HG02885 (cell line): ENCODE results near the gene PRM1.

Source experiments
- ATAC-seq: cut with Tn5 transposase; IDR thresholded peaks from one replicate; pipeline ENCODE4 v1.9.1; 2021; ENCODE audit warnings: mild to moderate bottlenecking; ENCODE audit not compliant: unreplicated experiment, poor library complexity

PRM1 gene

DNA sequence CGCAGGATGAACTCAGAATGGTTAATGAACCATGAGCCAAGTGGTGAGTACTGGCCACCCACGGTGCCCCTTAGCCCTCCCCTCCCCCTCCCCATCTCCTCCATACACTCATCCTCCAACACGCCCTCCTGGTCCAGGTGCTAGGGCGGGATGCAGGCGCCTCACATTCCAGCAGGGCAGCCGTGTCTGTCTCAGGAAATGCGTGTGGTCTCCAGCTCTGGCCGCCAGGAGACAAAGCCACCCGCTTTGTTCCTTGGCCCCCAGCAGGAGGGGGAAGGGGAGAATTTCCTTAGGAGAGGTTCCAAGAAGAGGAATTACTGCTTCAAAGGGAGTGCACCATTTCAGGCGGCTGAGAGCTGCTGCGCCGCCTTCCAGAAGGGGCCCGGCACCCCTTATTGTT, 34.4 kb upstream of the PRM1 start:
- no peak for ATAC-seq

DNA sequence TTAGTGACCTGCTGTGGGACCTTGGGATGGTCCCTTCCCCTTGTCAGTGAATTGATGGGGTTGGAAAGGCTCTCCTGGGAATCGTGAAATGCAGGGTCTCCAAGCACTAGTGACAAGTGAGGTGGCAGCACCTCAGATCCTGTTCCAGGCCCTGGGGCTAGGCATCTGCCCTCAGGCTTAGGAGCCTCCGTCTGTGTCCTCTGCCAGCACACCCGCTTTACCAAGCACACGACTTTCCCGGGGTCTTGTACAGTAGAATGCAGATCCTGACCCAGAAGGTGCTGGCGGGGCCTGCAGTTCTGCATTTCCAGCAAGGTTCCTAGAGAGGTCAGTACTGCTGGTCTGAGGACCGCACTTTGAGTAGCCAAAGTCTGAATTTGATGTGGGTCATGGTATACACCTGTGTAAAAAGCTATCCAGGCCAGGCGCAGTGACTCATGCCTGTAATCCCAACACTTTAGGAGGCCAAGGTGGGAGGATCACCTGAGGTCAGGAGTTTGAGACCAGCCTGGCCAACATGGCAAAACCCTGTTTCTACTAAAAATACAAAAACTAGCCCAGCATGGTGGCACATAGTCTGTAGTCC, 33.3 kb upstream of the PRM1 start:
- ATAC-seq, result no peak

- ATAC-seq, result no peak
These were observed 32.6 kb upstream of the PRM1 start for GRCh38 chr16:11313493-11314308.

DNA sequence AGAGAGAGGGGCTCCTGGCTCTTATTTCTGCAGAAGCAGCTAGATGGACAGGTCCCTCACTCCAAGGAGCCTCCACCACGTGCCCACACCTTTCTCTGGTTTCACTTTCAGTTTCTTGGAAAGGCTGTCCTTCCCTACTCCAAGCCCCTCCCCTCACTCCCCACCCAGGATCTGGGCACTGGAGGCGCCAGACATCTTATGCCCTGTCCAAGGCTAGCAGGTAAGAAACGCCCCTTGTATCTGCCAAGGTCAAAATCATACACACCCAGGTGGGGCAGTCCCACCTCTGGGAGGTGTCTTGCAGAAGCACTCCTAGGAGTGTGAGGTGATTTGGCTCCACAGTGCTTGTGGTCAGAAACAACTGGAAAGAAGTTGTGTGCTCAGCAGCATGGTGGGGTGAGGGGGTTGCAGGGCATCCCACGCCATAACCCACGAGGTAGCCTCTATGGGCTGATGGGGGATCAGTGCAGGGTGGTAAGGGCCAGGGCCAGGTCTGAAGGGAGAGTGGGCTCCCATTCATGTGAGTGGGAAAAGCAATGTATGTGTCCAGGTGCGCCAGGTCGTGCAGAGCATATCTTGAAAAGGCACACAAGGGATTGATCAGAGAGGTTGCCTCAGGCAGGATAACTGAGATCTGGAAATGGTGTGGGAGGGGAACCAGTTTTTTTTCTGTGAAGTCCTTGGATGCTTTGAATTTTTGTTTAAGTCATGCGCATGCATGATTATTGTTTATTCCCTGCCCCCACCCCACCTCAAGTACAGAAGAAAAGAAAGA, 31.8 kb upstream of the PRM1 start:
- ATAC-seq, result no peak

DNA sequence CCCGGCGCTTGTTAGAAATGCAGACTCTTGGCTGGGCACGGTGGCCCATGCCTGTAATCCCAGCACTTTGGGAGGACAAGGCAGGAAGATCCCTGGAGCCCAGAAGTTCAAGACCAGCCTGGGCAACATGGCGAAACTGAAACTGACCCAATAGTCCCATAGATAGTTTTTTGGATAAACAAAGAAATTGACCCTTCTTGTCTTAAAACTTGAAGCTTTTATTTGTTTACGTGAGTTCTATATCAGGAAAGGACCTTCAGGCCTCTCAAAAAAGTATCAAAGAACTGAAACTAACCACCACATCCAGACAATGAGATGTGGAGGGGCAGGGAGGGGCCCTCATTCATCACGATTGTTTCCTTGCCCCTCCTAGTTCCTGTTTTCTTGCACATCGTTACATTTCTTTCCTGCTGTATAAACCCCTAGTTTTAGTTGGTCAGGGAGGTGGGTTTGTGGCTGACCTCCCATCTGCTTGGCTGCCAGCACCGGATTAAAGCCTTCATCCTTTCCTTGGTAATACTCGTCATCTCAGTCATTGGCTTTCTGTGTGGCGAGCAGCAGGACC, 29.9 kb upstream of the PRM1 start:
- ATAC-seq, result peak; percentile 49

- no peak for ATAC-seq
These were observed 29.5 kb upstream of the PRM1 start for GRCh38 chr16:11310634-11310977.

DNA sequence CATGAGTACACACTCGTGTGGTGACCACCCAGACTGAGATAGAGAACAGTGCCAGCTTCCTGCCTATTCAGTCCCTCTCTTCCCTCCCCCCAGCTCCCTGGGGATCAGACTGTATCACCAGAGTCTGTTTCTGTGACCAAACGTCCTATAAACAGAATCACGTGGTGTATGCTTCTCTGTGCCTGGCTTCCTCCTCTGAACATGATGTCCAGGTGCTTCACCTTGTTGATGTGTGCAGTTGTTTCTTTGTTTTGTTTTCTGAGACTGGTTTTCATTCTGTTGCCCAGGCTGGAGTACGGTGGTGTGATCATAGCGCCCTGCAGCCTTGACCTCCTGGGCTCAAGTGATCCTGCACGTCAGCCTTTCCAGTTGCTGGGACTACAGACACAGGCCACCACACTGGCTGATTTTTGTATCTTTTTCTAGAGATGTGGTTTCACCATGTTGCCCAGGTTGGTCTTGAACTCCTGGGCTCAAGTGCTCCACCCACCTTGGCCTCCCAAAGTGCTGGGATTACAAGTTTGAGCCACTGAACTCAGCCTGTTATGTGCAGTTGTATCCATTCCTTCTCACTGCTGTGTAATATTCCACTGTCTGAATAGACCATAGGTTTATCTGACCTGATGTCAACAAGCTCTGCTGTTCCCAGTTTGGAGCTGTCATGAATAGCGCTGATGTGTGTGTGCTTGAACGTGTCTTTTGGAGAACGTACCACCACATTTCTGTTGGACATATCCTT, 28.9 kb upstream of the PRM1 start:
- ATAC-seq, result no peak

GRCh38 chr16:11308493-11309283, 27.6 kb upstream of the PRM1 start:
- ATAC-seq, result peak; percentile 30

- ATAC-seq, result no peak
These were observed 26.7 kb upstream of the PRM1 start for GRCh38 chr16:11307639-11308492.

DNA sequence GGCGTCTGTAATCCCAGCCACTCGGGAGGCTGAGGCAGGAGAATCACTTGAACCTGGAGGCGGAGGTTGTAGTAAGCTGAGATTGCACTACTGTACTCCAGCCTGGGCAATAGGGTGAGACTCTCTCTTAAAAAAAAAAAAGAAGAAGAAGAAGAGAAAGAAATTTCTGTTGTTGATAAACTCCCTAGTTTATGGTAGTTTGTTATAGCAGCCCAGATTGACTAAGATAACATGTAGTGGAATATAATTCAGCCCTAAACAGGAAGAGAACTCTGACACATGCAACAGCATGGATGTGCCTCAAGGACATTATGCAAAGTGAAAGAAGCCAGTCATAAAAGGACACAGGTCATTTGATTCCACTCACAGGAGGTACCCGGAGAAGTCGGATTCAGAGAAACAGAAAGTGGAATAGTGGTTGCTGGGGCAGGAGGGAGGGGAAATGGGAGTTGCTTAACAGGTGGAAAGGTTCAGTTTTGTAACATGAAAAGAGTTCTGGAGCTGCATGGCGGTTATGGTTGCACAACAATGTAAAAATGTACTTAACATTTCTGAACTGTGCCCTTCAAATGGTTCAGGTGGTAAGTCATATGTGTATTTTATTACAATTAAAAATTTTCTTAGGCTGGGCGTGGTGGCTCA, 26.0 kb upstream of the PRM1 start:
- no peak for ATAC-seq

DNA sequence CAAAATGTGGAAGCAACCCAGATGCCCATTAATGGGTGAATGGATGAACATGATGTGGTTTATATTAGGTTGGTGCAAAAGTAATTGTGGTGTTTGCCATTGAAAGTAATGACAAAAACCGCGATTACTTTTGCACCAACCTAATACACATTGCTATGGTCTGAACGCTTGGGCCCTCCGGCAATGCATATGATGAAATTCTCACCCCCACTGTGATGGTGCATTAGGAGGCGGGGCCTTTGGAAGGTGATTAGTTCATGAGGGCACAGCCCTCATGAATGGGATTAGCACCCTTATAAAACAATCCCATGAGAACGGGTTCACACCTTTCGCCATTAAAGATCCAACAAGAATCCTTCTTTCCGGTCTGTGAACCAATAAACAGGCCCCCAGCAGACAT, 25.3 kb upstream of the PRM1 start:
- ATAC-seq, result no peak

DNA sequence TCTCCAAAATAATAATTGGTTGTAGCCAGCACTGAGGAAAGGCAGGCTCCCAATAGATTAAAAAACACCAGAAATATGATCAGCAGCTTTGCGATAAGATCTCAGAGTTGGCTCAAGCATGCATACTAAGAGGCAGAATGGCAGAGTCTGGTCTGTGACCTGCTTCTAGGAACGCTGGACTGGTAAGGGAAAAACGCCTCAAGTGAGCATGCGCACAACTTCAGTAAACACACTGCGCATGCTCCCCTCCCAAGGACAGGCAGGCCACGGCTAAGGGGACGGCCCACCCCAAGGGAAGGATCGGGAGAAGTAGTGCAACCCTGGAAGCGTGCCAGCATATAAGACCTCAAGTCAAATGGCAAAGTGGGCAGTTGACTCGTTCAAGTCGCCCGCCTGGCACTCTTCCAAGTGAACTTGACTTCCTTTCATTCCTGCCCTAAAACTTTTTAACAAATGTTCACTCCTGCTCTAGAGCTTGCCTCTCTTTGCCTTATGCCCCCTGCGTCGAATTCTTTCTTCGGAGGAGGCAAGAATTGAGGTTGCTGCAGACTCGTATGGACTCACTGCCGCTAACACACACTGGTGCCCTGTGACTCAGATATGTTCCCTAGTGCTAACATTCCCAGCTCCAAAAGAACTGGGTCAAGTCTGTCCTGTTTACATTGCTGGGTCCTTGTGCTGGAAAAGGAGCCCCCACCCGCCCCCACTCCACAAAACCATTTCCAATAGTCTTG, 22.4 kb upstream of the PRM1 start:
- ATAC-seq, result no peak

DNA sequence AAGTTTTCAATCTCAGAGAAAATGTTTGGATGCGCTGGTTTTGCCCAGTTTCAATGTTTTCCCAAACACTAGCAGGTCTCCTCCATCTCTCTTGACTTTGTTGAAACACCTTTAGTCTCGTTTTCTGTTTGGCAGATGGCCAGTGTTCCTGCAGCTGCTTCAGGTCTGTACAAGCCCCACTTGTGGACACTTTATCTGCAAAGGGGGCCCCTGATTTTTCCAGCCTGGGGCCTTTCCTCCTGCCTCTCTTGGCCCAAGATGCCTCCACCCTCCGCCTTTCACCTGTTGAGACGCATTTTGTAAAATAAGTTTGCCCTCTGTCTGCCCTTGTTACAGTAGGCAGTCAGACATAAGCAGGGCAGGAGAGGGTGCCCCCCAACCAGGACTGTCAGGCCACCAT, 21.8 kb upstream of the PRM1 start:
- no peak for ATAC-seq

- ATAC-seq, result no peak
These were observed 20.7 kb upstream of the PRM1 start for GRCh38 chr16:11301645-11302501.

- no peak for ATAC-seq
These were observed 19.4 kb upstream of the PRM1 start for GRCh38 chr16:11300560-11300892.

GRCh38 chr16:11299865-11300559, 18.9 kb upstream of the PRM1 start:
- ATAC-seq, result no peak
